GM21515 (cell line): ENCODE results near the gene TCEA3.

Experiments used
- ATAC-seq: cut with Tn5 transposase; IDR thresholded peaks from one replicate; pipeline ENCODE4 v1.9.1; 2021; ENCODE audit not compliant: unreplicated experiment

Gene TCEA3

DNA sequence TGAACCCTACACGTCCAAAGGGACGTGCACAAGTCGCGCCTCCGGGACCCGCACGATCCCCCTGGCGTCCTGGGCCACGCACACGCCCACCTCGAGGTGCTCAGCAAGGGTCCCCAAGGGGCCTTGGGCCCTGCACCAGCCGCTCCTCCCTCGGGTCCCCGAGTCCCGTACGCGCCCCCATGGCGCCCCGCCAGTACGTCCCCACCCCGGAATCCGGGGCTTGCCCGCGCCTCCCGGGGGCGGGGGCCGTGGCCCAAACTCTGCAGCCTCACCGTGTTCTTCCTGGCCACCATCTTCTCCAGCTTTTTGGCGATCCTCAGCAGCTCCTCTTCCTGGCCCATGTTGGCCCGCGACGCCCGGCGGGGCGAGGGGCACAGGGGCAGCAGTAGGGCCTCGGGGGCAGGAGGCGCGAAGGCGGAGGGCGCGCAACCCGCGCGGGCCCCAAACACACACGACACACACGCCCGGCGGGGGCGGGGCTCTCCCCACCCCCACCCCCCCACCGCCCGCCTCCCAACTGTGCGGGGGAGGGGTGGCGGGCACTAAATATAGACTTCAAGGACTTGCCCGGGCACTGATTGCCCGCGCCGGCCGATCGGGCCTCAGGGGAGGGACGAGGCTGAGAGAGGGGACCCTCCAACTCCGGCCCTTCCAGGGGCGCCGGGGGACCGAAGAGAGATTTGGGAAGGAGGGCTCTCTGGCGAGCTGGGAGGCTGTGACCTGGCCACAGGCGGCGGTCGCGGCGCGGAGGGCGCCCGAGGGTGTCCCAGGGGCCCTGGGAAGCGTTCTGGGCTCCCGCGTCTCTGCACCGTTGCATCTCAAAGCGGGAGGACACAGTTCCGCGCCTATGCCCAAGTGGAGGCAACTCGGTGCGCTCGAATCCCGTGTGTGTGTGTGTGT lies at the start of gene TCEA3:
TSS of gene TCEA3 (minus strand) at position 456 of the 900 bp plus-strand sequence. CDS start at position 341, 115 bp downstream.
- no peak for ATAC-seq

GRCh38 chr1:23473037-23473800 lies 48.7 kb upstream of the TCEA3 start:
- ATAC-seq = no peak

DNA sequence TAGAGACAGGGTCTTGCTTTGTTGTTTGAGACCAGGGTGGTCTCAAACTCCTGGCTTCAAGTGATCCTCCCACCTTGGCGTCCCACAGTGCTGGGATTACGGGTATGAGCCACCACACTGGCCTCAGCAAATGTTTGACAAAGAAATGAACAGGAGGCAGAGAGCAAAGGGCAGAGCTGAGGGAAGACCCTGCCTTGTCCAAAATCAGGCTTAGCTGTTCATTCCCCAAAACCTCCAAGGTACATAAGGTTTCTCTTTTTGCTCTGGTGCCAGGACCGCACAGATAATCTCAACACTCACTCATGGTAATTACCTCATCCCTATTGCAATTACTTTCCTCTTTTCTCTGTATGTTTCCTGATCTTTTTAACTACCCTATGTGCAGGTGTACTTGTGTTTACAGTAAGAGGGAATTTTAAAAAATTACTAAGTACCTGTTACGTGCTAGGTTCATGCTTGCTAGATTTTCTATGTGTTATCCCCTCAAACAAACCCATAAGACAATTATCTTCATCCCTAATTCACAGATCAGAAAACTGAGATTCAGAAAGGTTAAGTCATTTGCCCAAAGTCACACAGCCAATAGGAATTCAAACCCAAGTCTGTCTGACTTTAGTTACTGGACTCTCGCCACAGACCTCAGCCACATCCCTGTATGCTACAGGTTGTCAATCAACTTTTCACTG lies 47.9 kb upstream of the TCEA3 start:
- no peak for ATAC-seq

DNA sequence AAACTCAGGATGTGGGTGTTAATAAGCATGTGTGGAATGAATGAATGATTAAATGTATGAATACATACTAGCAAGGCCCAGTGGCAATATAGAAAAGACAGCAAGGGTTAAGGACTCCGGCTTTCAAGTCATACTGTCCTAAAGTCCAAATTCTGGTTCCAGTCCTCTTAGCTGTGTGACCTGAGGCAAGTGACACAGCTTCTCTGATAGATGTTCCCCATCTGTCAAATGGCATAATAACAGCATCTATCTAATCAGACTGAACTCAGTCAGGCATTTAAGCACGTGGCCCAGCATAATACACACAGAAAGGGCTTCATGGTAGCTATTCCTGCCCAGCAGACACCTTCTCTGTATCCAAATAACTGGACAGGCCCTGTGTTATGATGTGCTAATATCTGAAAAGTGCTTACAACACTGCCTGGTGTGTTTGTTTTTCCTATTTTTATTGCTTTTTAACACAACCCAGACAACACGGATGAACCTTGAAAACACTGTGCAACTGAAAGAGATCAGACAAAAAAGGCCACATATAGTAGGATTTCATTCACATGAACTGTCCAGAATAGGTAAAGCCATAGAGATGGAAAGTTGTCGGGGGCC lies 47.0 kb upstream of the TCEA3 start:
- no peak for ATAC-seq

DNA sequence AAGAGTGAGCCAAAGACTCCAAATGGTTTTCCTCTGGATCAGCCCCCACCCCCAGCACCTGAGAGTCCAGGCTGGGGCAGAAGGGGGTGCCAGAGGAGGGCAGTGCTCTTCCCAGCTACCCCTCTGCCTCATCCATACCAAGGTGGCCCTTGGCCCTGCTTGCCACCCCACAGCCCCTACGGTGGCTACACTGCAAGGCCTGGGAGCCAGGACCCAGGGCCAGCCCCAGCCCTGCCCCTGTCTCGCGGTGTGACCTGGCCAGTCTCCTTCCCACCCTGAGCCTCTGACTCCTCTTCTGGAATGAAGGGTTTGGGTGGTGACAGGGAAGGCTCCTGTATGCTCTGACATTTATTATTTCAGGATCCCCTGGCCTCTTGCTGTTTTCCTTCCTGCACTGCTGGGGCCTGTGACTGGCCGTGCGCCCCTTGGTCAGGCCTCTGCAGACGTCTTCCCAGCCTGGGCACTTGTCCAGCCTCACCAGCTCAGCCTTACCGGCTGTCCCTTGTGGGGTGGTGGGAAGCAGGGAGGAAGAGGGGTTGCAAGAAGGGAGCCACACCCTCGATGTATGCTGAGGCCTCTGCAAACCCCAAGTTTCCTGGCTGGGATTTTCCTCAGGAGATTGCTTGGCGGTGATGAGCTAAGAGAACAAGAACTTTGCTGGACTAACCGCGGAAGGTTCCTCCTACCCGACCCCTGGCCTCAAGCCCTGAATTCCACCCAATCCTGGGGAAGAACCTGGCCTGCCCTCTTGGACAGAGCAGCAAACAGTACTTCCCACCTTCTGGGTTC lies 45.9 kb upstream of the TCEA3 start:
- no peak for ATAC-seq

- ATAC-seq = no peak
Observed at GRCh38 chr1:23469372-23469982, 44.9 kb upstream of the TCEA3 start.

DNA sequence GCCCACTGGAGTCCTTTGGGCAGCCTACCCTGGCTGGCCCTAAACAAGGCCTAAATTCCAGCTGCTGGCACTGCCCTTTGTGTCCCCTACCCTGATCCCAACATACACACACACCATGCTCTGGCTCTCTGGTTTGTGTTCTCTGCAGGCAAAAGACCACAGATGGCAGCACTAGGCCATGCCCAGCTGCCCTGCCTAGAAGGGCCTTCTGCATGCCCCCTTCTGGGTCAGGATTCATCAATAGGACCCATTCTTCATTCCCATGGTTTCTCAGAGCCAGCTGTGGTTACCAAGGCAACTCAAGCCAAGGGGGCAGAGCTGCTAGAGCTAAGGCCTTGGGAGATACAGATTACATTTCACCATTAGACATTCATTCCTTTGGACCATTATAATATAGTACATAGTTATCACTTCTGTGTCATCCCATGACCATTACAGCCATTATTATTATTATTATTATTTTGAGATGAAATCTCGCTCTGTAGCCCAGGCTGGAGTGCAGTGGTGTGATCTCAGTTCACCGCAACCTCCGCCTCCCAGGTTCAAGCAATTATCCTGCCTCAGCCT lies 42.0 kb upstream of the TCEA3 start:
- ATAC-seq = no peak

DNA sequence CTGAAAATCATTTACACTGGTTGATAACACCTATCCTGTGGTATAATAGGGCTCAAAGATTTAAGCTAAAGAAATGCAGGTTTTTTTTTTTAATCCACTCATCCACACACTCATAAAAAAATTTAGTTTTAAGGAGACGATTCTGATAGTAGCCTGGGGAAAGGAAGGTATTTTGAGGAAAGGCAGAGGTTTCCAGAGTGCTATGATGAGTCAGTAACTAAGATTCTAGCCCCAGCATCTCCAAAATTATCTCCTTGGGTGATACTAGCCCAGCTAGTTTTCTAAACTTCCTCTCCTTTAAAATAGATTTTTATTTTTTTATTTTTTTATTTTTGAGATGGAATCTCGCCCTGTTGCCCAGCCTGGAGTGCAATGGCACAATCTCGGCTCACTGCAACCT lies 38.7 kb upstream of the TCEA3 start:
- ATAC-seq = no peak

DNA sequence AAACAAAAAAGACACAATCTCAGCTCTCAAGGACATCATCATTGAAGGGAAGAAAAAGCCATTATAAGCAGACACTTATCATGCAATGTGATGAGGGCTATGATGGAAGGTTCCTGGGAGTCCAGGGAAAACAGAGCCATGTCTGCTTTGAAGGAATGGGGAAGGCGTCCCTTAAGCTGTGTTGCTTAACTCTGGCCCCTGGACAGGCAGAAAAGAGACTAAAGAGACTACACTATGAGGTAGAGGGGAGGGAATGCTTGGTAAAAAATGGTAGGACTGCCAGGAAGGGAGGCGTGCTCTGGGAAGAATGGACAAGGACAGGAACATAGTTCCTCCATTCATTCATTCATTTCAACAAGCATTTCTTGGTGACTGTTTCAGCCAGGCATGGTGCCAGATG lies 38.2 kb upstream of the TCEA3 start:
- no peak for ATAC-seq

DNA sequence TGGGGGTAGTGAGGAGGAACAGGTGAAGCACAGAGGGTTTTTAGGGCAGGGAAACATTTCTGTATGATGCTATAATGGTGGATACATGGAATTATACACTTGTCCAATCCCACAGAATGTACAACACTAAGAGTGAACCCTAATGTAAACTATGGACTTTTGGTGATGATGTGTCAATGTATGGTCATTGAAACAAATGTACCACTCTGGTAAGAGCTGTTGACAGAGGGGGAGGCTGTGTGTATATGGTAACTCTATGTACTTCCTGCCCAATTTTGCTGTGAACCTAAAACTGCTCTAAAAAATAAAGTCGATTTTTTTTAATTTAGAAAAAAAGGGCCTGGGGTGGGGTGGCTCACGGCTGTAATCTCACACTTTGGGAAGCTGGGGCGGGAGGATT lies 36.5 kb upstream of the TCEA3 start:
- no peak for ATAC-seq

DNA sequence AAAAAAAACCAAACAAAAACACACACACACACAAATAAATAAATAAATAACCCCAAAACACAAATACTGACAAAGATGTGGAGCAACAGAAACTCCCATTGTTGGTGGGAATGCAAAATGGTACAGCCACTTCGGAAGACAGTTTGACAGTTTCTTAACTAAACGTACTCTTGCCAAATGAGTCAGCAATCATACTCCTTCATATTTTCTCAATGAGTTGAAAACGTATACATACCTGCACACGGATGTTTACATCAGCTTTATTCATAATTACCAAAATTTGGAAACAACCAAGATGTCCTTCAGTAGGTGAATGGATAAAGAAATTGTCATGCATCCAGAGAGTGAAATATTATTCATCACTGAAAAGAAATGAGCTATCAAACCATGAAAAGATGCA lies 36.0 kb upstream of the TCEA3 start:
- ATAC-seq = no peak

DNA sequence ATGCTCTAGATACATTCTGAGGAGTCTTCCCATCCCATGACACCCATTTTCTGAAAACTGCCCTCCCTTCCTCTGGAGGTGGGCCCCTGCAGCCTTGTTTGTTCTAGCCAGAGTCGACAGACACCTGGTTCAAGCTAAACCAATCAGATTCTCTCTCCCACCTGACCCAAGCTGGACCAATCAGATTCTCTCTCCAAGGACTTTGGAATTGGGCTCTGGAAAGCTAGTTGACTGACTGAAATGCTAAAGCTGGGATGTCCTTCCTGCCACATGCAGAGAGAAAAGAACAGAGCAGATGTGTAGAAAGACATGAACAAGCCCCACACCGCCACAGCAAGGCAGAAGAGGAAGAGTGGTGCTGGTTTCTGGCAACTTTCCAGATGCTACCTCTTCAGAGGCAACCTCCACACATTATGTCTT lies 34.8 kb upstream of the TCEA3 start:
- no peak for ATAC-seq

DNA sequence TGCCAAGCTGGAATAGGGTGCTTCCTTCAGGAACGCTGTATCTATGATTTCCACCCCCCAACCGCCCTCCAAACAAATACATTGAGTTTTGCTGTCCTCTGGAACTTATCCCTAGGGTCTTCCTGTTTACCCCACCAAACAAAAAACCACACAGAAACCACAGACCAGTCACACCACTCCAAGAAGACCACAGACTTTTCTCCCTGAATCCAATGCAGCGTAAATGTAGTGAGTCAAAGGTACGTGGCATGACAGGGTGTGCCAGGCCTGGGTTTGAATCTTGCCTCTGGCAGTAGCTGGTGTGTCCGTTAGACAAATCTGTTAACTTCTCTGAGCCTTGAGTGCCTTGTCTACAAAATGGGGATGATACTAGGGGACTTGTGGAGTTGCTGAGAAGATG lies 31.7 kb upstream of the TCEA3 start:
- no peak for ATAC-seq

DNA sequence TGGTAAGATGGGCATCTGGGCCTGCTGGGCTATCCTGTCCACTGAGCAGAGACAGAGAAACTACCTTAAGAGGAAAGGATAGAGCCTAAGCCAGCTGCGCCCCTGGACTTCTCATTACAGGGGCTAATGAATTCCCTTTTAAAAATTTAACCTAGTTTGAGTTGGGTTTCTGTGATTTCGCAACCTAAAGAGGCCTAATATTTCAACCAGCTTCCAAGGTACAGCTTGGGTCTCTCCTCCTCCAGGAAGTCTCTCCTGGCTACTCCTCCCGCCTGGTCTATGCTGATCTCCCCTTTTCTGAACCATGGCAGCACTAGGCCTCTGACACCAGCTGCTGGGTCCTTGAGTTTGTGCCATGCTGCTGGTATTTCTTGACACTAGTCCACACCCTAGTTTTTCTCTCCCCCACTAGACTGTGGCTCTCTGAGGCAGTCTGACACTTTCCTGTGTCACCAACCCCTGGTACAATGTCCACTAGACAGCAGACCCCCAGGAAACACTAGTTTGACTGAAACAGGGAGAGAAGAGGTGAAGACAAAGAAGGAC lies 29.0 kb upstream of the TCEA3 start:
- ATAC-seq = no peak

GRCh38 chr1:23452011-23452411 lies 27.5 kb upstream of the TCEA3 start:
- no peak for ATAC-seq

- ATAC-seq = no peak
Observed at GRCh38 chr1:23451441-23451840, 26.9 kb upstream of the TCEA3 start.

DNA sequence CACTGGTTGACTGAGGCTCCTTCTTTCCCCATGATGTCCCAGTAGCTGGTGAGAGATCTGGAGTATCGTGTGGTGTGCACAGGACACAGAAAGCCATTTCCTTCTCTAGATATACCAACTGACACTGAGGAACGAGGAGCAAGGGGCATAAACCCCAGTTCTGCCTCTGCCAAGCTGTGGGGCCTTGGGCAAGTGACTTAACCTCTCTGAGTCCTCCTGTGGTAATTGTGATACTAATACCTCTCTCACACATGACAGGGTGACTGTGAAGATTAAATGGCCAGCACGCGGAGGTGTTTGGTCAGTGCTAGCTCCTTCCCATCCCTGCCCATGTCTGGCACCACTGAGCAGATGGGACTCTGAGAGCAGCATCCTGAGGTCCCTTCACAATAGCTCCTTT lies 26.3 kb upstream of the TCEA3 start:
- ATAC-seq = no peak

- ATAC-seq = no peak
Observed at GRCh38 chr1:23449958-23450357, 25.4 kb upstream of the TCEA3 start.

DNA sequence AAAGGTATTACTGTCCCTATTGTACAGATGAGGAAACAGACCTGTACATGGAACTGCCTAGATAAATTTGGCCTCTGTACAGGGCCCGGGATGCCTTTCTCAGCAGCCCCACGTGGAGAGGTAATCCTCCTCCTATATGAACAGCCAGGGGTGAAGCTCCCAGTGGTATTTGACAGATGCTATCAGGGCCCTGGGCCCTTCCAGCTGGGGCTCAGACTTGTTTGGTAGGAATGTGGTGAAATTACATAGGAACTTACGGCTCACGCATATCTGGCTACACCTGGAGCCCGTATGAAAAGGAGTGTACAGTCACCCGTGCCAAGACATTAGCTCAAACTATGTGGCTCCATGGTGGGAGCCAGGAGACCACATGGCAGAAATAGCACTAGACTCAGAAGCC lies 24.8 kb upstream of the TCEA3 start:
- ATAC-seq = no peak
